Measurements from ENCODE around the gene MRPL4.
A peak's percentile ranks its signal among the peaks of the same experiment; 100 is the strongest.

The MRPL4 gene

GRCh38 chr19:10230173-10230860, 21.7 kb upstream of the MRPL4 start:
- peak overlapping the region; percentile 95 for H4K91ac ChIP-seq (ENCODE audit: low read depth, low read length, poor library complexity)
- peak overlapping the region; percentile 100 for H2AK5ac ChIP-seq (ENCODE audit: low read depth, low read length)
- peaks cover 0 to 4% of the 10 kb centered on the region in 2 donors for H3K36me3 ChIP-seq (replicated peaks in 1 of 2; ENCODE audit: control insufficient read depth in 2 of 2, insufficient read depth in 2 of 2, low read length in 2 of 2)
- peaks cover 14% of the 10 kb centered on the region for H3K79me1 ChIP-seq (ENCODE audit: low read depth, low read length)
- peak overlapping the region; percentile 98 for H2AFZ ChIP-seq (ENCODE audit: low read length)
- peak overlapping the region; percentile 89 for H2BK15ac ChIP-seq (ENCODE audit: low read length)
- H3K4ac ChIP-seq (ENCODE audit: low read length): peak overlapping the region; percentile 97
- WGBS, 2 donors (ENCODE audit: extremely low coverage in 2 of 2, insufficient read length in 2 of 2, insufficient replicate concordance in 1 of 2): no CpG with 5 or more reads among the region's 70 CpGs
- no peaks in the 10 kb centered on the region for H3K27me3 ChIP-seq (ENCODE audit: control insufficient read depth in 3 of 3, insufficient read depth in 3 of 3, low read depth in 1 of 3, low read length in 3 of 3)
- peak overlapping the region; percentile 91 for H3K4me2 ChIP-seq (ENCODE audit: insufficient read depth, low read length, poor library complexity, severe bottlenecking)
- peaks cover 13 to 18% of the 10 kb centered on the region in 2 donors for H3K4me1 ChIP-seq (ENCODE audit: control insufficient read depth in 2 of 2, insufficient read depth in 1 of 2, low read depth in 1 of 2, low read length in 2 of 2)
- H3K27ac ChIP-seq (replicated peaks; ENCODE audit: low read length): peak overlapping the region; percentile 84
- peak overlapping the region; percentile 93 for H3K9ac ChIP-seq (ENCODE audit: low read depth, low read length, poor library complexity)
- no peaks in the 10 kb centered on the region for H3K9me3 ChIP-seq (replicated peaks in 1 of 2; ENCODE audit: control insufficient read depth in 2 of 2, insufficient read depth in 1 of 2, low read depth in 1 of 2, low read length in 2 of 2)
- H2BK120ac ChIP-seq (ENCODE audit: low read depth, low read length): no peak overlapping the region
- H3K14ac ChIP-seq (ENCODE audit: low read length): peak overlapping the region; percentile 5
- DNase-seq (ENCODE audit: low spot score): peak; percentile 64
- peak overlapping the region; percentile 1 for H2BK12ac ChIP-seq (ENCODE audit: low read length)
- H3K4me3 ChIP-seq (ENCODE audit: low read length in 2 of 2): peak overlapping the region; percentile 92
- peak overlapping the region; percentile 100 for H3K18ac ChIP-seq (ENCODE audit: low read length)
- no peak overlapping the region for H4K8ac ChIP-seq (ENCODE audit: low read depth, low read length)
- peak overlapping the region; percentile 96 for H2BK5ac ChIP-seq (ENCODE audit: low read length)
- peak overlapping the region; percentile 95 for H3K23ac ChIP-seq (ENCODE audit: low read depth, low read length, poor library complexity)

- Histone ChIP-seq H2BK15ac (ENCODE audit: low read length) (peak within 1 kb of the TSS; percentile 89), H4K91ac (ENCODE audit: low read depth, low read length, poor library complexity) (peak within 1 kb of the TSS; percentile 95), H3K27ac (replicated peaks; ENCODE audit: low read length) (peak within 1 kb of the TSS; percentile 84), H2BK120ac (ENCODE audit: low read depth, low read length) (no peak within 1 kb of the TSS), H3K18ac (ENCODE audit: low read length) (peak within 1 kb of the TSS; percentile 100), H3K36me3 (replicated peaks in 1 of 2; ENCODE audit: control insufficient read depth in 2 of 2, insufficient read depth in 2 of 2, low read length in 2 of 2) (peaks cover 0 to 4% of the 10 kb centered on the region in 2 donors), H3K14ac (ENCODE audit: low read length) (peak within 1 kb of the TSS; percentile 5), H3K9ac (ENCODE audit: low read depth, low read length, poor library complexity) (peak within 1 kb of the TSS; percentile 93), H2BK12ac (ENCODE audit: low read length) (peak within 1 kb of the TSS; percentile 34), H2BK5ac (ENCODE audit: low read length) (peak within 1 kb of the TSS; percentile 96), H4K8ac (ENCODE audit: low read depth, low read length) (no peak within 1 kb of the TSS), H3K9me3 (replicated peaks in 1 of 2; ENCODE audit: control insufficient read depth in 2 of 2, insufficient read depth in 1 of 2, low read depth in 1 of 2, low read length in 2 of 2) (no peaks in the 10 kb centered on the region), H3K27me3 (ENCODE audit: control insufficient read depth in 3 of 3, insufficient read depth in 3 of 3, low read depth in 1 of 3, low read length in 3 of 3) (no peaks in the 10 kb centered on the region), H3K79me1 (ENCODE audit: low read depth, low read length) (peaks cover 14% of the 10 kb centered on the region), H3K4ac (ENCODE audit: low read length) (peak within 1 kb of the TSS; percentile 97), H3K4me1 (ENCODE audit: control insufficient read depth in 2 of 2, insufficient read depth in 1 of 2, low read depth in 1 of 2, low read length in 2 of 2) (peaks cover 13 to 20% of the 10 kb centered on the region in 2 donors), H3K23ac (ENCODE audit: low read depth, low read length, poor library complexity) (peak within 1 kb of the TSS; percentile 95), H3K4me3 (ENCODE audit: low read length in 2 of 2) (peak within 1 kb of the TSS; percentile 92), H3K4me2 (ENCODE audit: insufficient read depth, low read length, poor library complexity, severe bottlenecking) (peak within 1 kb of the TSS; percentile 91), H2AK5ac (ENCODE audit: low read depth, low read length) (peak within 1 kb of the TSS; percentile 100), H2AFZ (ENCODE audit: low read length) (peak within 1 kb of the TSS; percentile 98)
- no CpG with 5 or more reads among the region's 73 CpGs for WGBS, 2 donors (ENCODE audit: extremely low coverage in 2 of 2, insufficient read length in 2 of 2, insufficient replicate concordance in 1 of 2)
- peak; percentile 73 for DNase-seq (ENCODE audit: low spot score)
These were observed 21.0 kb upstream of the MRPL4 start, which contains the start of gene S1PR2 for GRCh38 chr19:10230861-10231611. TSS of gene S1PR2 (minus strand) at chr19:10231331. CDS start at chr19:10224905, 6,426 bp downstream.

GRCh38 chr19:10231612-10232228, 20.3 kb upstream of the MRPL4 start:
- no peak overlapping the region for H2BK5ac ChIP-seq (ENCODE audit: low read length)
- no peak overlapping the region for H3K9ac ChIP-seq (ENCODE audit: low read depth, low read length, poor library complexity)
- peak overlapping the region; percentile 57 to 92 for H3K4me3 ChIP-seq (ENCODE audit: low read length in 2 of 2)
- H3K27ac ChIP-seq (replicated peaks; ENCODE audit: low read length): no peak overlapping the region
- peak overlapping the region; percentile 30 for H4K91ac ChIP-seq (ENCODE audit: low read depth, low read length, poor library complexity)
- H3K14ac ChIP-seq (ENCODE audit: low read length): no peak overlapping the region
- no peaks in the 10 kb centered on the region for H3K27me3 ChIP-seq (ENCODE audit: control insufficient read depth in 3 of 3, insufficient read depth in 3 of 3, low read depth in 1 of 3, low read length in 3 of 3)
- DNase-seq (ENCODE audit: low spot score): no peak
- no peak overlapping the region for H3K18ac ChIP-seq (ENCODE audit: low read length)
- H3K23ac ChIP-seq (ENCODE audit: low read depth, low read length, poor library complexity): no peak overlapping the region
- no peak overlapping the region for H4K8ac ChIP-seq (ENCODE audit: low read depth, low read length)
- peaks cover 14% of the 10 kb centered on the region for H3K79me1 ChIP-seq (ENCODE audit: low read depth, low read length)
- peak overlapping the region; percentile 98 for H2AFZ ChIP-seq (ENCODE audit: low read length)
- WGBS, 2 donors (ENCODE audit: extremely low coverage in 2 of 2, insufficient read length in 2 of 2, insufficient replicate concordance in 1 of 2): no CpG with 5 or more reads among the region's 8 CpGs
- no peak overlapping the region for H3K4ac ChIP-seq (ENCODE audit: low read length)
- no peak overlapping the region for H2BK120ac ChIP-seq (ENCODE audit: low read depth, low read length)
- peak overlapping the region; percentile 91 for H3K4me2 ChIP-seq (ENCODE audit: insufficient read depth, low read length, poor library complexity, severe bottlenecking)
- peak overlapping the region; percentile 34 for H2BK12ac ChIP-seq (ENCODE audit: low read length)
- H3K36me3 ChIP-seq (replicated peaks in 1 of 2; ENCODE audit: control insufficient read depth in 2 of 2, insufficient read depth in 2 of 2, low read length in 2 of 2): peaks cover 0 to 4% of the 10 kb centered on the region in 2 donors
- peak overlapping the region; percentile 47 for H2AK5ac ChIP-seq (ENCODE audit: low read depth, low read length)
- H3K9me3 ChIP-seq (replicated peaks in 1 of 2; ENCODE audit: control insufficient read depth in 2 of 2, insufficient read depth in 1 of 2, low read depth in 1 of 2, low read length in 2 of 2): no peaks in the 10 kb centered on the region
- H2BK15ac ChIP-seq (ENCODE audit: low read length): peak overlapping the region; percentile 45
- H3K4me1 ChIP-seq (ENCODE audit: control insufficient read depth in 2 of 2, insufficient read depth in 1 of 2, low read depth in 1 of 2, low read length in 2 of 2): peaks cover 8 to 22% of the 10 kb centered on the region in 2 donors

Data from neuronal stem cell (in vitro differentiated cells).